ENCODE measurements around the gene TCF12. TPM values are rescaled to one million over a fixed set of nuclear protein-coding genes. Genes with fewer than 3 reads are reported as not detected.

The TCF12 gene
- total and polyA plus RNA-seq, 2 of the 8 experiments (the other 6 are each of a cell fraction or from before 2014, with no cell fraction given), result 85.8 to 101 TPM

DNA sequence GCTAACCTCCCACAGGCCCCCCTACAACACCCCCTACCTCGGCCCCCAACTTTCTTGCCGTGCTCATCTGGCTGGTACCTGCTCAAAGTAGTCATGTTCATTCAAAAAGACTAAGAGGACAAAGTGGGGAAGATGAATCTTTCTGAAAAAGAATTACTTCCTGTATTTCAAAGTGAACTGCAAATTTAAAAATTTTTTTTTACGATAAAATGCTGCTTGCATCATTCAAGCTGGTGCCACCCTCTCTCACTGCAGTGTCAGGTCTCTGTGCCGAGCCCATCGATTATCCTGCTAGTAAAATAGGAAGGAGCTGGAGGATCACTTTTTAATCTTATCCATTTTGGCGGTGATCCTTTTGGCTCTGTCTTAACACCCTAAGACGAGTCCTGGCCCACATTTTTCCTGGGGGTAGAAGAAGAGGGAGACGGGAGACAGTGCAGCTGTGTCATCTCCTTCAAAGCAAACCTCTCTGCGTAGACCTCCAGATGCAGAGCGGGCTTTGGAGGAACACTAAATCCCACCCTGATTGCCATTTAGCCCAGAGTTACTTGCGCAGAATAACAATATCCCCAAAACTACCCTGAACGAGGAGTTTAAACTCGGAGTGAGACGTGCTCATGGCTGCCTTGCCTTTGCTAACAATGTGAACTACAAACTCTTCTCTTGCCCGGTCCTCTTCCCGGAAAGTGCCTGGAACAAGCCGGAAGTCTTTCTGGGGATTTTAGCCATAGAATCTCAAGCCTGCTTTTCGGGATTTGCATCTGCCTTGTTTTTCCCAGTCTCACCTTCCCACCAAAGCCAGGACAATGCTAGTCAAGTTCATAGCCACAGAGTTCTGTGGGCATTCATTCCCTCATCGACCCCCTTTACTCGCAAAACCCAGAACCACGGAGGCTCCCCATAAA is 391.7 kb downstream of the TCF12 start:
- H3K18ac ChIP-seq (ENCODE audit: extremely low read depth, low read length), result no peak overlapping the region
- DNase-seq (ENCODE audit: low read depth in 1 of 2, low spot score in 2 of 2) (no peak), FAIRE-seq (no peak)
- no peaks in the 10 kb centered on the region for H3K36me3 ChIP-seq (ENCODE audit: control insufficient read depth in 2 of 4, insufficient read depth in 4 of 4, low read length in 3 of 4)
- no peaks in the 10 kb centered on the region for H3K27me3 ChIP-seq (replicated peaks in 1 of 4; ENCODE audit: control insufficient read depth in 3 of 4, extremely low read depth in 1 of 4, insufficient read depth in 3 of 4, low read length in 3 of 4)
- H3K27ac ChIP-seq (ENCODE audit: low read depth, low read length), result no peak overlapping the region
- H2AFZ ChIP-seq (ENCODE audit: low read length), result peak overlapping the region; percentile 41; the same call in 1 of the 2 replicates
- H4K91ac ChIP-seq (replicated peaks; ENCODE audit: insufficient read length, low read length), result no peak overlapping the region
- no peaks in the 10 kb centered on the region for H3K79me2 ChIP-seq (ENCODE audit: control insufficient read depth in 1 of 2, insufficient read depth in 2 of 2, low read length in 2 of 2)
- H4K8ac ChIP-seq (ENCODE audit: extremely low read depth, insufficient read depth, low read length), result no peak overlapping the region
- no peak overlapping the region for H3K14ac ChIP-seq (ENCODE audit: insufficient read length)
- no peaks in the 10 kb centered on the region for H3K9me3 ChIP-seq (ENCODE audit: insufficient read depth in 2 of 2, low read depth in 1 of 2, low read length in 1 of 2)
- no peak overlapping the region for H3K4ac ChIP-seq (replicated peaks; ENCODE audit: insufficient read length, low read depth, low read length)
- H3K4me2 ChIP-seq (ENCODE audit: insufficient read depth in 1 of 2, low read depth in 2 of 2, low read length in 2 of 2), result no peak overlapping the region
- H3K4me1 ChIP-seq (replicated peaks in 1 of 4; ENCODE audit: control insufficient read depth in 3 of 4, insufficient read depth in 4 of 4, low read length in 3 of 4), result peaks cover 0 to 8% (median 4%) of the 10 kb centered on the region in 4 experiments; a peak in 5 of 7 replicates
- ChIA-PET CTCF (ENCODE audit: partially characterized antibody) (interaction anchor here (0.7 to 3.0 kb wide), 6 partner anchors 13 to 651 kb away, joined by 3 to 15 read pairs (median 4); no protein-coding TSS in a partner anchor), POLR2A (ENCODE audit: partially characterized antibody) (interaction anchor here (0.6 to 0.7 kb wide), 2 partner anchors 12 to 724 kb away, joined by 3 read pairs; no protein-coding TSS in a partner anchor)
- H3K23me2 ChIP-seq (ENCODE audit: low read depth, low read length), result peaks cover 2% of the 10 kb centered on the region; the same call in 1 of the 2 replicates
- no peak overlapping the region for H2BK15ac ChIP-seq (ENCODE audit: low read length)
- no peak overlapping the region for H3K4me3 ChIP-seq (ENCODE audit: extremely low read depth in 1 of 4, insufficient read depth in 2 of 4, low read depth in 3 of 4, low read length in 4 of 4)
- no peak overlapping the region for H2BK120ac ChIP-seq (replicated peaks; ENCODE audit: low read depth, low read length)
- H3K56ac ChIP-seq (replicated peaks; ENCODE audit: insufficient read length, low read depth, low read length), result no peak overlapping the region
- H4K5ac ChIP-seq (ENCODE audit: insufficient read length, low read depth, low read length), result no peak overlapping the region
- H2BK20ac ChIP-seq (ENCODE audit: low read length), result 0 out of 2 replicates have a peak overlapping the region, but pooled peaks have one; percentile 34
- no peak overlapping the region for H3K23ac ChIP-seq (ENCODE audit: insufficient read length)
- H4K20me1 ChIP-seq (replicated peaks in 1 of 2; ENCODE audit: control insufficient read depth in 1 of 2, insufficient read depth in 2 of 2, low read length in 2 of 2), result no peaks in the 10 kb centered on the region
- no peak overlapping the region for H3K9ac ChIP-seq (replicated peaks in 1 of 4; ENCODE audit: extremely low read depth in 1 of 4, low read depth in 3 of 4, low read length in 3 of 4)
- no peak overlapping the region for H2AK5ac ChIP-seq (ENCODE audit: low read depth, low read length)
- H3K79me1 ChIP-seq (ENCODE audit: low read depth, low read length), result no peaks in the 10 kb centered on the region
- H2BK12ac ChIP-seq (ENCODE audit: low read depth, low read length), result no peak overlapping the region
- no peak overlapping the region for H2BK5ac ChIP-seq (ENCODE audit: low read depth, low read length)
- 90% methylated on average over 21 of the region's 21 CpGs; no CpG with 5 or more reads in 1 of the 2 experiments for WGBS, 2 experiments (ENCODE audit: extremely low coverage in 1 of 2, insufficient coverage in 1 of 2, insufficient read length in 1 of 2, insufficient replicate concordance in 2 of 2, low coverage in 1 of 2, low lambda C conversion rate in 2 of 2, missing lambda C conversion rate in 1 of 2)
- TF ChIP-seq BACH1 (IDR thresholded peaks at IDR 0.05; ENCODE audit: low read length) (no peak), GABPA (IDR thresholded peaks at IDR 0.05; ENCODE audit: borderline replicate concordance, insufficient read depth, low read length) (no peak), CEBPB (IDR thresholded peaks at IDR 0.05; ENCODE audit: low read depth, low read length) (no peak), PHF8 (conservative IDR thresholded peaks at IDR 0.05; ENCODE audit: low read depth, low read length) (no peak), RNF2 (IDR thresholded peaks at IDR 0.05; ENCODE audit: borderline replicate concordance, low read depth, low read length, missing control alignments, poor library complexity, severe bottlenecking) (no peak), RBBP5 (IDR thresholded peaks at IDR 0.05; ENCODE audit: borderline replicate concordance, low read depth, low read length) (no peak), RXRA (IDR thresholded peaks at IDR 0.05; ENCODE audit: insufficient read depth, low read depth, low read length) (no peak), GTF2F1 (IDR thresholded peaks at IDR 0.05; ENCODE audit: borderline replicate concordance, low read depth, low read length) (no peak)
- TF ChIP-seq, protein P1, sequence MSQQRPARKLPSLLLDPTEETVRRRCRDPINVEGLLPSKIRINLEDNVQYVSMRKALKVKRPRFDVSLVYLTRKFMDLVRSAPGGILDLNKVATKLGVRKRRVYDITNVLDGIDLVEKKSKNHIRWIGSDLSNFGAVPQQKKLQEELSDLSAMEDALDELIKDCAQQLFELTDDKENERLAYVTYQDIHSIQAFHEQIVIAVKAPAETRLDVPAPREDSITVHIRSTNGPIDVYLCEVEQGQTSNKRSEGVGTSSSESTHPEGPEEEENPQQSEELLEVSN (IDR thresholded peaks at IDR 0.05), result no peak
